HG03520 (cell line): ENCODE measurements around the gene HECTD4.
"Not testable (repeated sequence)": the region's sequence is repeated elsewhere in the genome, so short reads cannot be mapped to it uniquely, and the experiment has no call there.

Experiments
- ATAC-seq: cut with Tn5 transposase; IDR thresholded peaks from one replicate; pipeline ENCODE4 v1.9.1; 2021; ENCODE audit warnings: mild to moderate bottlenecking, moderate library complexity; ENCODE audit not compliant: unreplicated experiment

Gene HECTD4

GRCh38 chr12:112381883-112382796, at the start of gene HECTD4:
TSS of gene HECTD4 (minus strand) at chr12:112382431. CDS start at chr12:112382128, 303 bp downstream.
- peak; percentile 85 for ATAC-seq

GRCh38 chr12:112431965-112432364, 49.7 kb upstream of the HECTD4 start:
- no peak for ATAC-seq

GRCh38 chr12:112430929-112431328, 48.7 kb upstream of the HECTD4 start:
- no peak for ATAC-seq

- ATAC-seq = no peak
Observed at GRCh38 chr12:112427760-112428159, 45.5 kb upstream of the HECTD4 start.

GRCh38 chr12:112425582-112426382, 43.6 kb upstream of the HECTD4 start:
- ATAC-seq = no peak

- no peak for ATAC-seq
Observed at GRCh38 chr12:112424126-112424525, 41.9 kb upstream of the HECTD4 start.

- ATAC-seq = no peak
Observed at GRCh38 chr12:112422531-112422930, 40.3 kb upstream of the HECTD4 start.

GRCh38 chr12:112421363-112421762, 39.1 kb upstream of the HECTD4 start:
- ATAC-seq = no peak

- no peak for ATAC-seq
Observed at GRCh38 chr12:112420740-112421139, 38.5 kb upstream of the HECTD4 start.

GRCh38 chr12:112419297-112420133, 37.3 kb upstream of the HECTD4 start:
- ATAC-seq = peak; percentile 3

GRCh38 chr12:112418608-112419296, 36.5 kb upstream of the HECTD4 start, which contains the start of gene PTPN11:
TSS of gene PTPN11 (plus strand) at chr12:112418947. CDS start at chr12:112419112, 165 bp downstream.
- ATAC-seq = peak; percentile 69

GRCh38 chr12:112418273-112418607, 36.0 kb upstream of the HECTD4 start:
- ATAC-seq = no peak

- ATAC-seq = not testable (repeated sequence)
Observed at GRCh38 chr12:112415457-112415856, 33.2 kb upstream of the HECTD4 start.

- ATAC-seq = no peak
Observed at GRCh38 chr12:112413855-112414625, 31.8 kb upstream of the HECTD4 start.

- ATAC-seq = no peak
Observed at GRCh38 chr12:112409906-112410244, 27.6 kb upstream of the HECTD4 start.

GRCh38 chr12:112409064-112409905, 27.1 kb upstream of the HECTD4 start, which contains the start of gene RPL6:
TSS of gene RPL6 (minus strand) at chr12:112409605. CDS start at chr12:112408656, 949 bp downstream.
- ATAC-seq = peak; percentile 74

- ATAC-seq = no peak
Observed at GRCh38 chr12:112408621-112409020, 26.4 kb upstream of the HECTD4 start.

GRCh38 chr12:112407683-112408082, 25.5 kb upstream of the HECTD4 start:
- ATAC-seq = not testable (repeated sequence)
